Activated naive CD4-positive, alpha-beta T cell treated with anti-CD3 and anti-CD28 coated beads, Interleukin-2, amount 50 U/mL, for 72 hours (primary cell): ENCODE data around the gene OXTR. TPM values are rescaled to one million over a fixed set of nuclear protein-coding genes. Genes with fewer than 3 reads are reported as not detected.

Experiments used
- ATAC-seq, 2 donors: fragments of 150-1000 bp; cut with Tn5 transposase; 2 replicates each; pipeline ENCODE4 v1.10.0; 2021; ENCODE audit warnings: mild to moderate bottlenecking in 2 of 2, moderate library complexity in 2 of 2
- DNase-seq, 2 donors: peaks; one replicate each; pipeline ENCODE4 v3.0.0; 2021 to 2022; ENCODE audit warnings: low spot score in 2 of 2
- H3K27ac Mint-ChIP-seq, 2 donors: one replicate each; pipeline ENCODE4 v1.8.0; 2022; ENCODE audit warnings: mild to moderate bottlenecking in 2 of 2, mixed read lengths in 2 of 2
- H3K36me3 Mint-ChIP-seq, 2 donors: one replicate each; pipeline ENCODE4 v1.8.0; 2022; ENCODE audit warnings: mixed read lengths in 2 of 2
- H3K9me3 Mint-ChIP-seq, 2 donors: one replicate each; pipeline ENCODE4 v1.8.0; 2022; ENCODE audit warnings: mixed read lengths in 2 of 2
- total RNA-seq, 2 donors: library from RNA; stranded (reverse); gene quantifications; one replicate each; pipeline ENCODE4 v1.2.3, GENCODE V29; 2022

OXTR gene
- total RNA-seq: 1 to 10 TPM in 1 of 2 donors, under 1 TPM in 1; 0.89 to 3.6 TPM

GRCh38 chr3:8769088-8769822, at the start of gene OXTR:
TSS of gene OXTR (minus strand) at chr3:8769613. CDS start at chr3:8768187, 1,426 bp downstream.
- DNase-seq (peak in 1 of 2 donors; percentile 81), ATAC-seq (peak; percentile 86 to 91)
- H3K9me3 Mint-ChIP-seq: no peaks in the 10 kb centered on the region
- no peak within 1 kb of the TSS for H3K27ac Mint-ChIP-seq
- H3K36me3 Mint-ChIP-seq: no peaks in the 10 kb centered on the region

- ATAC-seq: no peak
- H3K36me3 Mint-ChIP-seq: peaks cover 34 to 38% of the 10 kb centered on the region in 2 donors
- DNase-seq: no peak
- no peak overlapping the region for H3K27ac Mint-ChIP-seq
- peaks cover 33 to 41% of the 10 kb centered on the region in 2 donors for H3K9me3 Mint-ChIP-seq
Observed at GRCh38 chr3:8817486-8817885, 48.1 kb upstream of the OXTR start.

GRCh38 chr3:8816106-8816505, 46.7 kb upstream of the OXTR start:
- Mint-ChIP-seq H3K36me3 (peaks cover 27 to 31% of the 10 kb centered on the region in 2 donors), H3K27ac (no peak overlapping the region), H3K9me3 (peaks cover 27 to 32% of the 10 kb centered on the region in 2 donors)
- no peak for ATAC-seq
- no peak for DNase-seq

- ATAC-seq: no peak
- no peak for DNase-seq
- peaks cover 9 to 14% of the 10 kb centered on the region in 2 donors for H3K36me3 Mint-ChIP-seq
- H3K9me3 Mint-ChIP-seq: peaks cover 12 to 14% of the 10 kb centered on the region in 2 donors
- H3K27ac Mint-ChIP-seq: peak overlapping the region in 1 of 2 donors; percentile 52
Observed at GRCh38 chr3:8813411-8813810, 44.0 kb upstream of the OXTR start.

- no peaks in the 10 kb centered on the region for H3K36me3 Mint-ChIP-seq
- peaks cover 3 to 4% of the 10 kb centered on the region in 2 donors for H3K9me3 Mint-ChIP-seq
- no peak overlapping the region for H3K27ac Mint-ChIP-seq
Observed at GRCh38 chr3:8810561-8810960, 41.1 kb upstream of the OXTR start.

GRCh38 chr3:8805774-8806173, 36.4 kb upstream of the OXTR start:
- ATAC-seq: no peak
- Mint-ChIP-seq H3K36me3 (no peaks in the 10 kb centered on the region), H3K27ac (no peak overlapping the region), H3K9me3 (peaks cover 1 to 4% of the 10 kb centered on the region in 2 donors)
- no peak for DNase-seq

More at GRCh38 chr3:8810561-8810960, 41.1 kb upstream of the OXTR start:
- ATAC-seq (no peak), DNase-seq (no peak)

GRCh38 chr3:8802256-8802655, 32.8 kb upstream of the OXTR start:
- Mint-ChIP-seq H3K27ac (no peak overlapping the region), H3K9me3 (peaks cover 5 to 12% of the 10 kb centered on the region in 2 donors), H3K36me3 (no peaks in the 10 kb centered on the region)
- no peak for DNase-seq
- ATAC-seq: no peak

GRCh38 chr3:8800016-8800415, 30.6 kb upstream of the OXTR start:
- no peak overlapping the region for H3K27ac Mint-ChIP-seq
- H3K36me3 Mint-ChIP-seq: no peaks in the 10 kb centered on the region
- ATAC-seq (no peak), DNase-seq (no peak)
- H3K9me3 Mint-ChIP-seq: peaks cover 5 to 12% of the 10 kb centered on the region in 2 donors

- Mint-ChIP-seq H3K9me3 (peaks cover 4 to 11% of the 10 kb centered on the region in 2 donors), H3K36me3 (no peaks in the 10 kb centered on the region), H3K27ac (no peak overlapping the region)
- ATAC-seq (no peak), DNase-seq (no peak)
Observed at GRCh38 chr3:8794247-8794646, 24.8 kb upstream of the OXTR start.

- peaks cover 7 to 15% of the 10 kb centered on the region in 2 donors for H3K9me3 Mint-ChIP-seq
- no peak for DNase-seq
- no peak for ATAC-seq
- H3K27ac Mint-ChIP-seq: peak overlapping the region in 1 of 2 donors; percentile 57
- no peaks in the 10 kb centered on the region for H3K36me3 Mint-ChIP-seq
Observed at GRCh38 chr3:8793242-8793641, 23.8 kb upstream of the OXTR start.

GRCh38 chr3:8790529-8790928, 21.1 kb upstream of the OXTR start:
- DNase-seq (no peak), ATAC-seq (no peak)
- H3K27ac Mint-ChIP-seq: no peak overlapping the region
- peaks cover 7 to 15% of the 10 kb centered on the region in 2 donors for H3K9me3 Mint-ChIP-seq
- H3K36me3 Mint-ChIP-seq: no peaks in the 10 kb centered on the region

GRCh38 chr3:8784676-8785435, 15.4 kb upstream of the OXTR start:
- Mint-ChIP-seq H3K27ac (no peak overlapping the region), H3K9me3 (peaks cover 7 to 8% of the 10 kb centered on the region in 2 donors), H3K36me3 (no peaks in the 10 kb centered on the region)
- DNase-seq (no peak), ATAC-seq (no peak)

GRCh38 chr3:8780279-8780678, 10.9 kb upstream of the OXTR start:
- DNase-seq (no peak), ATAC-seq (no peak)
- no peaks in the 10 kb centered on the region for H3K36me3 Mint-ChIP-seq
- H3K9me3 Mint-ChIP-seq: no peaks in the 10 kb centered on the region
- H3K27ac Mint-ChIP-seq: no peak overlapping the region

GRCh38 chr3:8778475-8778874, 9.1 kb upstream of the OXTR start:
- no peak for ATAC-seq
- no peaks in the 10 kb centered on the region for H3K9me3 Mint-ChIP-seq

GRCh38 chr3:8777978-8778267, 8.5 kb upstream of the OXTR start:
- ATAC-seq (no peak), DNase-seq (no peak)
- H3K27ac Mint-ChIP-seq: no peak overlapping the region
- no peaks in the 10 kb centered on the region for H3K9me3 Mint-ChIP-seq
- H3K36me3 Mint-ChIP-seq: no peaks in the 10 kb centered on the region

More at GRCh38 chr3:8778475-8778874, 9.1 kb upstream of the OXTR start:
- Mint-ChIP-seq H3K36me3 (no peaks in the 10 kb centered on the region), H3K27ac (no peak overlapping the region)
- DNase-seq: no peak

- no peak for DNase-seq
- Mint-ChIP-seq H3K36me3 (no peaks in the 10 kb centered on the region), H3K9me3 (no peaks in the 10 kb centered on the region), H3K27ac (no peak overlapping the region)
- no peak for ATAC-seq
Observed at GRCh38 chr3:8777201-8777977, 8.0 kb upstream of the OXTR start.

- Mint-ChIP-seq H3K36me3 (no peaks in the 10 kb centered on the region), H3K9me3 (no peaks in the 10 kb centered on the region), H3K27ac (no peak overlapping the region)
- ATAC-seq (no peak), DNase-seq (no peak)
Observed at GRCh38 chr3:8776406-8776805, 7.0 kb upstream of the OXTR start.
